ENCODE results near the gene ROBO1. TPM values are rescaled to one million over a fixed set of nuclear protein-coding genes. Genes with fewer than 3 reads are reported as not detected.

Gene ROBO1
- total RNA-seq, 1 donor from 2014 or later: 31.7 TPM

DNA sequence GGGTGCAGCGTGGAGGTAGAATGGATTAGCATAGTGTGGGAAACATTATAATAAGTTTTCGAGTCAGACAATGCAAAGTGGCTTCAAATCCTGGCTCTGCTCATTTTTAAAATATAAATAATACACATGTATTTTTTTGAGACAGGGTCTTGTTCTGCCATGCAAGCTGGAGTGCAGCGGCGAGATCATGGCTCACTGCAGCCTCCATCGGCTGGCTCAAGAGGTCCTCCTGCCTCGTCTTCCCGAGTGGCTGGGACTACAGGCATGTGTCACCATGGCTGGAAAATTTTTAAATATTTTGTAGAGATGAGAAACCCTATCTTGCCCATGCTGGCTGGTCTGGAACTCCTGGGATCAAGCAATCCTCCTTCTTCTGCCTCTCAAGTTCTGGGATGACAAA is 194.9 kb downstream of the ROBO1 start:
- no peak for TF ChIP-seq CTCF (IDR thresholded peaks at IDR 0.05; ENCODE audit: insufficient read depth, low read length, poor library complexity, severe bottlenecking)
- no peaks in the 10 kb centered on the region for H3K36me3 ChIP-seq (ENCODE audit: control insufficient read depth, insufficient read depth, low read length)
- DNase-seq (ENCODE audit: low read depth): no peak
- no peaks in the 10 kb centered on the region for H3K27me3 ChIP-seq (ENCODE audit: control insufficient read depth, insufficient read depth, low read length)
- H3K4me3 ChIP-seq (ENCODE audit: low read depth, low read length): no peak overlapping the region

- DNase-seq (ENCODE audit: low read depth): no peak
- Histone ChIP-seq H3K4me3 (ENCODE audit: low read depth, low read length) (no peak overlapping the region), H3K36me3 (ENCODE audit: control insufficient read depth, insufficient read depth, low read length) (no peaks in the 10 kb centered on the region), H3K27me3 (ENCODE audit: control insufficient read depth, insufficient read depth, low read length) (no peaks in the 10 kb centered on the region)
- TF ChIP-seq CTCF (IDR thresholded peaks at IDR 0.05; ENCODE audit: insufficient read depth, low read length, poor library complexity, severe bottlenecking): no peak
These were observed 198.9 kb downstream of the ROBO1 start for GRCh38 chr3:79568938-79569337.

DNA sequence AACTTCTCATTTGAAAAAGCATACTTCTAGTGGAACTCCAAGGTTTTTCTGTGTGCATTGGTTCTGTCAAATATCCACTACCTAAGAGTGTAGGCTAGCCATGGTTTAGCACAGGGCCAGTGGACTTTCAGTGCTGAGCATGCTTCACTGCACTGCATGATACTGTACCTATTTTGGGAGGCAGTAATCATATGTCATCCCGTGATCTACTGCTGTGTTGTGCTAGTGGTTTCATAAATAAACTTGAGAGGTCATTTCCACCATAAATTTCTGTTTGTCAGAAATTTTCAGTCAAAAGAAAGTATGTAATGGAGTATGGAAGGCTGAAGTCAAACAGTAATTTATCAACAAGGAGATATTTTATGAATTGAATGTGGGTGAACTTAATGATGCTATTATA is 203.6 kb downstream of the ROBO1 start:
- DNase-seq (ENCODE audit: low read depth): no peak
- H3K4me3 ChIP-seq (ENCODE audit: low read depth, low read length): no peak overlapping the region
- no peaks in the 10 kb centered on the region for H3K27me3 ChIP-seq (ENCODE audit: control insufficient read depth, insufficient read depth, low read length)
- no peak for TF ChIP-seq CTCF (IDR thresholded peaks at IDR 0.05; ENCODE audit: insufficient read depth, low read length, poor library complexity, severe bottlenecking)
- H3K36me3 ChIP-seq (ENCODE audit: control insufficient read depth, insufficient read depth, low read length): no peaks in the 10 kb centered on the region

GRCh38 chr3:79560698-79561097 is 207.1 kb downstream of the ROBO1 start:
- Histone ChIP-seq H3K36me3 (ENCODE audit: control insufficient read depth, insufficient read depth, low read length) (no peaks in the 10 kb centered on the region), H3K27me3 (ENCODE audit: control insufficient read depth, insufficient read depth, low read length) (no peaks in the 10 kb centered on the region), H3K4me3 (ENCODE audit: low read depth, low read length) (no peak overlapping the region)
- no peak for DNase-seq (ENCODE audit: low read depth)
- TF ChIP-seq CTCF (IDR thresholded peaks at IDR 0.05; ENCODE audit: insufficient read depth, low read length, poor library complexity, severe bottlenecking): no peak

DNA sequence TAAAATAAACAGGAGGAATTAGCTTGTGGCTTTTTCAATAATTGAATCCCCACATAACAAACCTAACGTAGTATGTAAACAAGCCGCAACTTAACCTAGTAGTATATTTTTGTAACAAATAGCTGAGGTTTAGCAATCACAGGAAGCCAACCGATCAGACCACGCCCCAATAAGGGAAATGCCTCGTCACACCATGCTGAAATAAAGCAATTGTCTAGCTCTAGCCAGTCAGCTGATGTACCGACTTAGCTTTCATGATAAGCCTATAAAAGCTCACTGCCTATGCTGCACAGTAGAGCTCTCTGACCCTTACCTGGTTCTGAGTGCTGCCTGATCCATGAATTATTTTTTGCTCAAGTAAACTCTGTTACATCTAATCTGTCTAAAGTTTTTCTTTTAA is 208.9 kb downstream of the ROBO1 start:
- H3K27me3 ChIP-seq (ENCODE audit: control insufficient read depth, insufficient read depth, low read length): no peaks in the 10 kb centered on the region
- no peaks in the 10 kb centered on the region for H3K36me3 ChIP-seq (ENCODE audit: control insufficient read depth, insufficient read depth, low read length)
- no peak for TF ChIP-seq CTCF (IDR thresholded peaks at IDR 0.05; ENCODE audit: insufficient read depth, low read length, poor library complexity, severe bottlenecking)
- no peak overlapping the region for H3K4me3 ChIP-seq (ENCODE audit: low read depth, low read length)
- no peak for DNase-seq (ENCODE audit: low read depth)

GRCh38 chr3:79555655-79556054 is 212.1 kb downstream of the ROBO1 start:
- no peak for TF ChIP-seq CTCF (IDR thresholded peaks at IDR 0.05; ENCODE audit: insufficient read depth, low read length, poor library complexity, severe bottlenecking)
- H3K36me3 ChIP-seq (ENCODE audit: control insufficient read depth, insufficient read depth, low read length): no peaks in the 10 kb centered on the region
- no peaks in the 10 kb centered on the region for H3K27me3 ChIP-seq (ENCODE audit: control insufficient read depth, insufficient read depth, low read length)
- no peak for DNase-seq (ENCODE audit: low read depth)
- H3K4me3 ChIP-seq (ENCODE audit: low read depth, low read length): no peak overlapping the region
